ENCODE data around the gene COA8.
A peak's percentile ranks its signal among the peaks of the same experiment; 100 is the strongest.
"Not testable (repeated sequence)": the region's sequence is repeated elsewhere in the genome, so short reads cannot be mapped to it uniquely, and the experiment has no call there.

The COA8 gene

GRCh38 chr14:103574104-103574503 lies 11.3 kb downstream of the COA8 start:
- DNase-seq (ENCODE audit: low read depth in 3 of 3) = no peak

GRCh38 chr14:103574707-103575285 lies 12.0 kb downstream of the COA8 start:
- no peak for DNase-seq (ENCODE audit: low read depth in 3 of 3)

GRCh38 chr14:103576371-103577024 lies 13.7 kb downstream of the COA8 start:
- DNase-seq (ENCODE audit: low read depth in 3 of 3) = no peak

GRCh38 chr14:103578401-103579075 lies 15.8 kb downstream of the COA8 start:
- DNase-seq (ENCODE audit: low read depth in 3 of 3) = no peak

GRCh38 chr14:103581206-103581605 lies 18.4 kb downstream of the COA8 start:
- no peak for DNase-seq (ENCODE audit: low read depth in 3 of 3)

GRCh38 chr14:103581954-103582703 lies 19.4 kb downstream of the COA8 start:
- DNase-seq (ENCODE audit: low read depth in 3 of 3) = no peak

GRCh38 chr14:103584326-103584915 lies 21.7 kb downstream of the COA8 start:
- no peak for DNase-seq (ENCODE audit: low read depth in 3 of 3)

- no peak for DNase-seq (ENCODE audit: low read depth in 3 of 3)
These were observed 30.8 kb downstream of the COA8 start for GRCh38 chr14:103593577-103593976.

GRCh38 chr14:103594265-103594664 lies 31.5 kb downstream of the COA8 start:
- DNase-seq (ENCODE audit: low read depth in 3 of 3) = no peak

- DNase-seq (ENCODE audit: low read depth in 3 of 3) = peak in 1 of 3 donors; percentile 12
These were observed 35.0 kb downstream of the COA8 start for GRCh38 chr14:103597623-103598377.

GRCh38 chr14:103600503-103600902 lies 37.7 kb downstream of the COA8 start:
- DNase-seq (ENCODE audit: low read depth in 3 of 3) = no peak

- DNase-seq (ENCODE audit: low read depth in 3 of 3) = no peak
These were observed 41.9 kb downstream of the COA8 start for GRCh38 chr14:103604620-103605019.

- DNase-seq (ENCODE audit: low read depth in 3 of 3) = no peak
These were observed 44.4 kb downstream of the COA8 start for GRCh38 chr14:103606963-103607668.

GRCh38 chr14:103607822-103608221 lies 45.1 kb downstream of the COA8 start:
- DNase-seq (ENCODE audit: low read depth in 3 of 3) = no peak

GRCh38 chr14:103609081-103609480 lies 46.3 kb downstream of the COA8 start:
- DNase-seq (ENCODE audit: low read depth in 3 of 3) = not testable (repeated sequence)

- no peak for DNase-seq (ENCODE audit: low read depth in 3 of 3)
These were observed 48.5 kb downstream of the COA8 start for GRCh38 chr14:103611215-103611614.

- DNase-seq (ENCODE audit: low read depth in 3 of 3) = no peak
These were observed 50.8 kb downstream of the COA8 start for GRCh38 chr14:103613517-103613916.

GRCh38 chr14:103616635-103617300 lies 54.0 kb downstream of the COA8 start:
- DNase-seq (ENCODE audit: low read depth in 3 of 3) = no peak

- DNase-seq (ENCODE audit: low read depth in 3 of 3) = no peak
These were observed 56.3 kb downstream of the COA8 start for GRCh38 chr14:103619057-103619456.

- no peak for DNase-seq (ENCODE audit: low read depth in 3 of 3)
These were observed 59.1 kb downstream of the COA8 start for GRCh38 chr14:103621860-103622259.
